ENCODE measurements around the gene BACE1-AS. TPM values are rescaled to one million over a fixed set of nuclear protein-coding genes. Genes with fewer than 3 reads are reported as not detected.

BACE1-AS gene
- total RNA-seq, 4 donors from 2014 or later = 3.6 to 13.0 (median 6.3) TPM

DNA sequence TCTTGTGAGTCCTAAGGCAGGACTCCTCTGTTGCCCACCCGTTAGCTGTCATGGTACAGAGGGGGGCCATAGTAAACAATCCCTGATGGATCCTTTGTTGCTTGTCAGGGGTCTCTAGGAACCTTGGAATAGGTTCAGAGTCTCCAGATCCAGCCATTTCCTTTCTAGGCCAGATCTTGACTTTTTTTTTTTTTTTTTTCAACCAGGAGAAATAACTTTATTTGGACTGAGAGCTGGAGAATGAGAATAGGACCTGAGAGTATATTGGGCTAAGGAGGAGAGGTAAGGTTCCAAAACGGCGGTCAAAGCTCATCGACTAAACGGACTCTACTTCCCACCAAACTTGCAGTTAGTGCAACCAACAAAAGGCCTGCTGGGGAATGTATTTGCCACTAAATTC lies 44.3 kb downstream of the BACE1-AS start:
- no peaks in the 10 kb centered on the region for H3K27me3 ChIP-seq
- H3K36me3 ChIP-seq = peaks cover 24% of the 10 kb centered on the region
- H3K4me3 ChIP-seq = no peak overlapping the region
- no peak overlapping the region for H3K27ac ChIP-seq
- TF ChIP-seq, protein P1, sequence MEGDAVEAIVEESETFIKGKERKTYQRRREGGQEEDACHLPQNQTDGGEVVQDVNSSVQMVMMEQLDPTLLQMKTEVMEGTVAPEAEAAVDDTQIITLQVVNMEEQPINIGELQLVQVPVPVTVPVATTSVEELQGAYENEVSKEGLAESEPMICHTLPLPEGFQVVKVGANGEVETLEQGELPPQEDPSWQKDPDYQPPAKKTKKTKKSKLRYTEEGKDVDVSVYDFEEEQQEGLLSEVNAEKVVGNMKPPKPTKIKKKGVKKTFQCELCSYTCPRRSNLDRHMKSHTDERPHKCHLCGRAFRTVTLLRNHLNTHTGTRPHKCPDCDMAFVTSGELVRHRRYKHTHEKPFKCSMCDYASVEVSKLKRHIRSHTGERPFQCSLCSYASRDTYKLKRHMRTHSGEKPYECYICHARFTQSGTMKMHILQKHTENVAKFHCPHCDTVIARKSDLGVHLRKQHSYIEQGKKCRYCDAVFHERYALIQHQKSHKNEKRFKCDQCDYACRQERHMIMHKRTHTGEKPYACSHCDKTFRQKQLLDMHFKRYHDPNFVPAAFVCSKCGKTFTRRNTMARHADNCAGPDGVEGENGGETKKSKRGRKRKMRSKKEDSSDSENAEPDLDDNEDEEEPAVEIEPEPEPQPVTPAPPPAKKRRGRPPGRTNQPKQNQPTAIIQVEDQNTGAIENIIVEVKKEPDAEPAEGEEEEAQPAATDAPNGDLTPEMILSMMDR (IDR thresholded peaks at IDR 0.05) = no peak
- TF ChIP-seq POLR2A (IDR thresholded peaks at IDR 0.05) (no peak), POLR2AphosphoS5 (IDR thresholded peaks at IDR 0.05) (no peak), EP300 (IDR thresholded peaks at IDR 0.05) (no peak)
- H3K9me3 ChIP-seq = no peaks in the 10 kb centered on the region
- WGBS = 98% methylated on average over 5 of the region's 5 CpGs
- no peak for DNase-seq (ENCODE audit: low spot score in 2 of 2)
- no peaks in the 10 kb centered on the region for H3K4me1 ChIP-seq

DNA sequence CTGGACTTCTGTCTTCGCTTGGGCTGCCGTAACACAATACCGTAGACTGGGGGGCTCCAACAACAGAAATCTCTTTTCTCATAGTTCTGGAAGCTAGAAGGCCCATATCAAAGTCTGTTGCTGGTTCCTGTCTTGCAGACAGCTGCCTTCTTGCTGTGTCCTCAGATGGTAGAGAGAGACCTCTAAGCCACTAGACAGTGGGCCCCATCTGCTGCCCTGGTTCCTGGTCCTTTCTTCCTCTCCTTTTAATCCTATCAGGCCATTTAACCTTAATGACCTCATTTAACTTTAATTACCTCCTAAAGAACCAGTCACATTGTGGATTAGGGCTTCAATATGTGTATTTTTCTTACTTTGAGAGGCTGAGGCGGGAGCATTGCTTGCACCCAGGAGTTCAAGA lies 45.9 kb downstream of the BACE1-AS start:
- no peaks in the 10 kb centered on the region for H3K27me3 ChIP-seq
- no peak overlapping the region for H3K4me3 ChIP-seq
- no peak overlapping the region for H3K27ac ChIP-seq
- 98% methylated on average over 4 of the region's 4 CpGs for WGBS
- DNase-seq (ENCODE audit: low spot score in 2 of 2) = no peak
- H3K9me3 ChIP-seq = no peaks in the 10 kb centered on the region
- H3K4me1 ChIP-seq = no peaks in the 10 kb centered on the region
- no peak for TF ChIP-seq POLR2A (IDR thresholded peaks at IDR 0.05)
- TF ChIP-seq, protein P1 (IDR thresholded peaks at IDR 0.05) = no peak
- TF ChIP-seq POLR2AphosphoS5 (IDR thresholded peaks at IDR 0.05) = no peak
- no peak for TF ChIP-seq EP300 (IDR thresholded peaks at IDR 0.05)
- peaks cover 40% of the 10 kb centered on the region for H3K36me3 ChIP-seq

Other genes with a start within 250 kb of the BACE1-AS start
- gene SIK3, start 192.9 kb upstream of the BACE1-AS start, total RNA-seq = 10 to 100 TPM; 31.6 to 60.8 (median 37.5) TPM
- gene PAFAH1B2, start 147.1 kb upstream of the BACE1-AS start, total RNA-seq = 10 to 100 TPM; 58.0 to 67.5 (median 63.3) TPM
- gene SIDT2, start 112.6 kb upstream of the BACE1-AS start, total RNA-seq = 100 to 1,000 TPM in 1 of 4 donors, 10 to 100 TPM in 3; 42.6 to 130 (median 74.7) TPM
- 100 to 1,000 TPM; 190 to 216 (median 199) TPM for gene TAGLN, start 92.0 kb upstream of the BACE1-AS start, total RNA-seq
- 100 to 1,000 TPM in 1 of 4 donors, 10 to 100 TPM in 3; 56.7 to 113 (median 73.3) TPM for gene PCSK7, start 59.3 kb upstream of the BACE1-AS start, total RNA-seq
- 10 to 100 TPM in 3 of 4 donors, 1 to 10 TPM in 1; 6.7 to 22.9 (median 12.2) TPM for gene RNF214, start 58.7 kb upstream of the BACE1-AS start, total RNA-seq
- 10 to 100 TPM; 13.8 to 35.6 (median 18.0) TPM for gene BACE1, start 24.9 kb downstream of the BACE1-AS start, total RNA-seq
- gene CEP164, start 36.5 kb downstream of the BACE1-AS start, total RNA-seq = 10 to 100 TPM; 22.8 to 56.7 (median 29.7) TPM